Vagina (tissue), 2 donors: ENCODE measurements around the gene DGKH.

Source experiments
- POLR2A ChIP-seq, 2 donors: fragments of 450-650 bp; IDR thresholded peaks; one replicate each; pipeline ENCODE4 v1.6.1; 2017; ENCODE audit warnings: antibody characterized with exemption in 2 of 2, mild to moderate bottlenecking in 2 of 2, moderate library complexity in 2 of 2
- POLR2AphosphoS5 ChIP-seq, 2 donors: sonication (generic); formaldehyde crosslinking; IDR thresholded peaks; one replicate each; pipeline ENCODE4 v1.9.0; 2017; ENCODE audit warnings: antibody characterized with exemption in 2 of 2, mild to moderate bottlenecking in 2 of 2, low read depth in 1 of 2; ENCODE audit not compliant: insufficient read depth in 1 of 2
- TF ChIP-seq, protein P1 (sequence below), 3 experiments: fragments of 450-650 bp in 2 of 3; fragments of 200-600 bp in 1 of 3; sonication (generic) in 1 of 3; IDR thresholded peaks; one replicate each; pipeline ENCODE4 v1.5.1; 2017 to 2019; ENCODE audit warnings: antibody characterized with exemption in 3 of 3, mild to moderate bottlenecking in 2 of 3, moderate library complexity in 2 of 3

DNA sequence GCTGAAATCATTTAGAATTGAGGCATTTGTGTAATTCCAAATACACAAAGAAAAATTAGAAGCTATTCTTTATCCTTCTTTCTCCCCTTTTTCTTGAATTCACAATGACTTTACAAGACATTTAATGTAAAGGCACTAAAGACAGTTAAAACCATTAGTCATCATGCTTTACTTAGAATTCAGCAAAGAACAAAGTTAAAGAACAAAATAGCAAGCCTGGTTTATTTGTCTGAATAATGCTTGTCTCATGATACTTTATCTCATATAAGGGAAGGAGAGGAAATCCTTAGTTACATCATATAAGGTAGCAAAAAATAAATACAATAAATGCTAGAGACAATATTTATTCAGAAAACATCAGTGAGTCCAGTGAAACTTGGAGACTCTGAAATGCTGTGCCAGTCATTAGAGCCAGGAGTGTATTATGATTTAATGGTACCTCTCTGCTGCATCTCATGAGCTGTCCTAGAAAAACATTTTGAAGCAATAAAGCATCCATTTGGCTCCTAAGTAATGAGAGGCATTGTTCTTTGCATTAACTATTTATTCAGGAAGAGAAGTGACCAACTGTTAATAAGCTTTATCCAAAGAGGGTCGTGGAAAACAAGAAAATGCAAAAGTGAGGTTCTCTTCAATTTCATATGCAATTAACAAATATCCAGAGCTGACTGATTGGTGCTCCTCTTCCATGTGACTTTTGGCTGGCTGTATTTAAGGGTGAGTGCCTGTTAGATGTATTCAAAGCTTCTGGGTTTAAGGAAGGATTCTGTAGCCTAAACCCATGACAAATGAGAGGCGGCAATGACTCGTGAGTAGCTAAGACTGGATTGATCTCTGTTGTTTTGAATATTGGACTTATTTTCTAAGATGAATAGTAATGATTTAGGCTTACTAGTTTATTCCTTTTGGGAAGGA is 105.0 kb downstream of the DGKH start:
- TF ChIP-seq POLR2AphosphoS5 (IDR thresholded peaks at IDR 0.05; ENCODE audit: insufficient read depth in 1 of 2, low read depth in 1 of 2) (no peak), POLR2A (IDR thresholded peaks at IDR 0.05) (no peak)
- TF ChIP-seq, protein P1, sequence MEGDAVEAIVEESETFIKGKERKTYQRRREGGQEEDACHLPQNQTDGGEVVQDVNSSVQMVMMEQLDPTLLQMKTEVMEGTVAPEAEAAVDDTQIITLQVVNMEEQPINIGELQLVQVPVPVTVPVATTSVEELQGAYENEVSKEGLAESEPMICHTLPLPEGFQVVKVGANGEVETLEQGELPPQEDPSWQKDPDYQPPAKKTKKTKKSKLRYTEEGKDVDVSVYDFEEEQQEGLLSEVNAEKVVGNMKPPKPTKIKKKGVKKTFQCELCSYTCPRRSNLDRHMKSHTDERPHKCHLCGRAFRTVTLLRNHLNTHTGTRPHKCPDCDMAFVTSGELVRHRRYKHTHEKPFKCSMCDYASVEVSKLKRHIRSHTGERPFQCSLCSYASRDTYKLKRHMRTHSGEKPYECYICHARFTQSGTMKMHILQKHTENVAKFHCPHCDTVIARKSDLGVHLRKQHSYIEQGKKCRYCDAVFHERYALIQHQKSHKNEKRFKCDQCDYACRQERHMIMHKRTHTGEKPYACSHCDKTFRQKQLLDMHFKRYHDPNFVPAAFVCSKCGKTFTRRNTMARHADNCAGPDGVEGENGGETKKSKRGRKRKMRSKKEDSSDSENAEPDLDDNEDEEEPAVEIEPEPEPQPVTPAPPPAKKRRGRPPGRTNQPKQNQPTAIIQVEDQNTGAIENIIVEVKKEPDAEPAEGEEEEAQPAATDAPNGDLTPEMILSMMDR (IDR thresholded peaks at IDR 0.05), result no peak
